Measurements from ENCODE around the gene TIMM50.

The TIMM50 gene

DNA sequence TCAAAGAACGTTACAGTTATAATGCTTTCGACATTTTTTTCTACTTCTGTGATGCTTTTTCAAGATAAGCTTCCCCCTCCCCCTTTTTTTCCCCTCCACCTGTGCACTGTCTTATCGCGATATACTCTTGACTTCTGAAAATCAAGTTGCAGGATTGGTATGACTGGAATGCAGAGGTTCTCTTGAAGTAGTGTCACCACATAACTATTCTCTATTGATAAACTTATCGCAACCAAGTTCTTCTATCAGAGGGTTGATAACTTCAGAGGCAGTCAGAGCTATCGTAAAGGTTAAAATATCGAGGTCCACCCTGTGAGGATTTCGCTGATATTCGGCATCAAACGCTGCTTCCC lies 58.5 kb downstream of the TIMM50 start:
- no peak for DNase-seq

DNA sequence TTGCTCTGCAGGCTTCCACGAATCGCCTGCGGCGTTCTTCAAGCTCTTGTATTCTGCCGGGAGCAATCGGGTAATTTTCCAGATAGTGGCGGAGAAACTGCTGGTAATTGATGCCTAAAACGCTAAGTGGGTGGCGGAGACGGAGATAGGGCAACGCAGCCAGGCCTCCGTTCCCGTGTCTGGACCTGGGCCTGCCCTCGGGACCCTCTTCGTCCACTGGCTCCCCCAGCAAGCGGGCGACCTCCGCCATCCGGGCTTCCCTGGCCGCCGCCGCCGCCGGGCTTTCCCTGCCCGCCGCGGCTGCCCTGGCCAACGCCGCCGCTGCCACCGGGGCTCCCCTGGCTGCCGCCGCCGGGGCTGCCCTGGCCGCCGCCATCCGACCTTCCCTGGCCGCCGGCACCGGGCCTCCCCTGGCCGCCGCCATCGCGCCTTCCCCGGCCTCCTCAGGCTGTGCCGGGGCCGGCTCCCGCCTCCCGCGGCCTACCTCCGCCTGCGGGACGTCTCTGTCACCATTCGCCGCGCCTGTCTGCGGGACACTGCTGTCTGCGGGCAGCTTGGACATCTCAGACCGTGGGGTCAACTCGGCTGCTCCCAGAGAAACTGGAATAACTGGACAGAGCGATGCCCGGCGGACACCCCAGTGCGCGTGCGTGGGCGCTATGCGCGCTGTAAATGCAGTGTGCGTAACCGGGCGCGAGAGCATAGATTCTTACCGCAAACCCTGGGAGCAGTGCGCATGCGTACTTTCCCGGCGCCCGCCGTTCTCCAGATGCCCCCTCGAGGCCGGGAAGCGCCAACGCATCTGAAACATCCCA lies 59.1 kb downstream of the TIMM50 start, which contains the start of gene EID2:
EID2 (minus strand) TSS at position 644 of the 815 bp plus-strand sequence; CDS start at position 562, 82 bp downstream.
- DNase-seq = peak; percentile 81 to 88 (median 84)

DNA sequence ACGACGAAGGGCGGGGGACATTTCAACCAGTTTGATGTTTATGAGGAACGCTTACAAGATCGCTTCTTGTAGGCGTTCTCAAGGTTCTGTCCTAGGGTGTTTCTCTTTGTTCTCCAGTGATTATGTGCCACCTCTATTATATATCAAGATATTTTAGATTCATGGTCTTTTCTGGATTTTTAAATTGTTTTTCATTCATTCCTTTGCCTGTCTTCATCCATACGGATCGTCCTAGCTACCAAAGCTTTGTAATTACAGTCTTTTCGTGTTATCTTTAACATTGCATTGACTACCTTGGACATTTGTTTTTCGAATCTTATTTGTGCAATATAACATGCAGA lies 59.7 kb downstream of the TIMM50 start:
- no peak for DNase-seq
